ENCODE results near the gene IGSF3. TPM values are rescaled to one million over a fixed set of nuclear protein-coding genes. Genes with fewer than 3 reads are reported as not detected.
A peak's percentile ranks its signal among the peaks of the same experiment; 100 is the strongest.

IGSF3 gene
- total and polyA plus RNA-seq, 2 experiments from 2014 or later, result 7.3 to 37.8 TPM

GRCh38 chr1:116713474-116713873 is 45.9 kb upstream of the IGSF3 start:
- H3K9me2 ChIP-seq (ENCODE audit: insufficient read depth), result peaks cover 11% of the 10 kb centered on the region; the same call in 1 of the 2 replicates
- H3K9me3 Mint-ChIP-seq, result peaks cover 27% of the 10 kb centered on the region; the same call in 2 of the 3 replicates
- H3K4me1 ChIP-seq (ENCODE audit: insufficient read depth), result peaks cover 28% of the 10 kb centered on the region
- peaks cover 38% of the 10 kb centered on the region for H3K4me1 Mint-ChIP-seq
- no peaks in the 10 kb centered on the region for H4K20me1 ChIP-seq (replicated peaks; ENCODE audit: insufficient read depth)
- no peak overlapping the region for H3K4me3 ChIP-seq
- no peak for TF ChIP-seq STAT1 (IDR thresholded peaks at IDR 0.05; ENCODE audit: unreplicated experiment)
- no peak for TF ChIP-seq JUNB (IDR thresholded peaks at IDR 0.05; ENCODE audit: unreplicated experiment)
- no peak for TF ChIP-seq ZNF462 (CRISPR knock-in tag; IDR thresholded peaks at IDR 0.05)
- TF ChIP-seq ETS1 (IDR thresholded peaks at IDR 0.05), result no peak
- TF ChIP-seq POLR2AphosphoS5 (IDR thresholded peaks at IDR 0.05; ENCODE audit: low read depth), result no peak
- no peak for TF ChIP-seq CREB1 (CRISPR knock-in tag; IDR thresholded peaks at IDR 0.05; ENCODE audit: low read depth)
- no peak for TF ChIP-seq ZNF331 (CRISPR knock-in tag; IDR thresholded peaks at IDR 0.05; ENCODE audit: low read depth)
- TF ChIP-seq CTCF (conservative IDR thresholded peaks at IDR 0.05; ENCODE audit: low read depth in 2 of 2), result no peak
- no peak for TF ChIP-seq REST (IDR thresholded peaks at IDR 0.05; ENCODE audit: unreplicated experiment)
- TF ChIP-seq ZNF114 (CRISPR knock-in tag; IDR thresholded peaks at IDR 0.05), result no peak
- TF ChIP-seq NANOG (IDR thresholded peaks at IDR 0.05; ENCODE audit: borderline replicate concordance), result no peak
- TF ChIP-seq EZH2 (IDR thresholded peaks at IDR 0.05; ENCODE audit: low read depth, unreplicated experiment), result no peak
- no peak for TF ChIP-seq EZH2phosphoT487 (IDR thresholded peaks at IDR 0.05; ENCODE audit: unreplicated experiment)
- ATAC-seq (no peak), DNase-seq (ENCODE audit: low spot score) (no peak)
- H3K27ac Mint-ChIP-seq, result peak overlapping the region; percentile 95
- H3K27ac ChIP-seq (ENCODE audit: low read depth), result peak overlapping the region; percentile 90; the same call in 1 of the 2 replicates
- H3K27me3 ChIP-seq (ENCODE audit: insufficient read depth), result no peaks in the 10 kb centered on the region
- 0 out of 2 replicates have a peak, but pooled peaks cover 2% of the 10 kb centered on the region for H3K36me3 ChIP-seq (ENCODE audit: insufficient read depth)
- peaks cover 21% of the 10 kb centered on the region; the same call in 2 of the 3 replicates for H3K36me3 Mint-ChIP-seq (ENCODE audit: low read depth)
- H2AFZ ChIP-seq, result peak overlapping the region; percentile 70
- peaks cover 11% of the 10 kb centered on the region for H3F3A ChIP-seq (replicated peaks; ENCODE audit: low read depth)
- peak overlapping the region; percentile 73; the same call in 1 of the 2 replicates for H3K4me2 ChIP-seq
- peak overlapping the region; percentile 19; the same call in 1 of the 3 replicates for H3K4me3 Mint-ChIP-seq
- no peaks in the 10 kb centered on the region for H3K79me2 ChIP-seq (replicated peaks; ENCODE audit: insufficient read depth)
- H3K27me3 Mint-ChIP-seq (ENCODE audit: insufficient read depth, low read depth, poor library complexity), result peaks cover 4% of the 10 kb centered on the region
